CD4-positive, alpha-beta T cell treated with Interleukin-2 at 100 ng/mL for 4 hours (primary cell): ENCODE results near the gene PRKCD.

Source experiments
- DNase-seq: peaks from one replicate; pipeline ENCODE4 v3.0.0-alpha.2; 2020; ENCODE audit warnings: low spot score

PRKCD gene

GRCh38 chr3:53155760-53156159, 5.2 kb upstream of the PRKCD start:
- DNase-seq = no peak

- DNase-seq = no peak
Measured at GRCh38 chr3:53156368-53156834, 4.6 kb upstream of the PRKCD start.

- DNase-seq = no peak
Measured at GRCh38 chr3:53157974-53158580, 2.9 kb upstream of the PRKCD start.

- no peak for DNase-seq
Measured at GRCh38 chr3:53158765-53159155, 2.2 kb upstream of the PRKCD start.

- no peak for DNase-seq
Measured at GRCh38 chr3:53159156-53160060, 1.6 kb upstream of the PRKCD start.

GRCh38 chr3:53160061-53160659, 849 bp upstream of the PRKCD start:
- no peak for DNase-seq

GRCh38 chr3:53161450-53161819, 426 bp downstream of the PRKCD start:
- DNase-seq = no peak

- peak; percentile 42 for DNase-seq
Measured at GRCh38 chr3:53161820-53162671, 1.0 kb downstream of the PRKCD start.

- DNase-seq = peak; percentile 69
Measured at GRCh38 chr3:53162672-53163443, 1.8 kb downstream of the PRKCD start.

- DNase-seq = no peak
Measured at GRCh38 chr3:53163444-53164387, 2.7 kb downstream of the PRKCD start.

- DNase-seq = no peak
Measured at GRCh38 chr3:53164911-53165310, 3.9 kb downstream of the PRKCD start.

- DNase-seq = no peak
Measured at GRCh38 chr3:53166206-53166605, 5.2 kb downstream of the PRKCD start.

GRCh38 chr3:53166781-53167291, 5.8 kb downstream of the PRKCD start:
- DNase-seq = no peak

- DNase-seq = no peak
Measured at GRCh38 chr3:53167418-53168174, 6.6 kb downstream of the PRKCD start.

GRCh38 chr3:53168175-53168923, 7.3 kb downstream of the PRKCD start:
- no peak for DNase-seq

GRCh38 chr3:53169045-53169831, 8.2 kb downstream of the PRKCD start:
- no peak for DNase-seq

- DNase-seq = no peak
Measured at GRCh38 chr3:53169832-53170324, 8.9 kb downstream of the PRKCD start.
